H1 (cell line): Measurements from ENCODE around the gene PIP5K1C. TPM values are rescaled to one million over a fixed set of nuclear protein-coding genes. Genes with fewer than 3 reads are reported as not detected.

Source experiments
- CTCF ChIA-PET: fragments of 300-600 bp; sonication (Branson Sonifier 250); formaldehyde crosslinking; loops from one replicate; lab custom pipeline; 2021; ENCODE audit not compliant: partially characterized antibody; lab: Charles Lee
- POLR2A ChIA-PET: fragments of 300-600 bp; sonication (Branson Sonifier 250); formaldehyde crosslinking; loops from one replicate; lab custom pipeline; 2021; ENCODE audit warnings: inconsistent platforms; ENCODE audit not compliant: partially characterized antibody; lab: Charles Lee
- DNase-seq, 2 experiments: peaks; one replicate each; pipeline versions ENCODE4 v3.0.0 to v3.0.0-alpha.2; 2010 to 2022; ENCODE audit warnings: low spot score in 2 of 2, low read depth in 1 of 2, mixed read lengths in 1 of 2
- FAIRE-seq: peaks from 2 replicates; lab custom pipeline; 2011; peaks lifted over from hg19 to GRCh38; lab: Jason Lieb, UNC
- H2AFZ ChIP-seq: 2 replicates; pipeline ENCODE4 v1.8.1; 2012; ENCODE audit warnings: low read length, inconsistent platforms
- H2AK5ac ChIP-seq: 2 replicates; pipeline ENCODE4 v1.6.1; 2013; ENCODE audit warnings: low read depth, low read length
- H2BK120ac ChIP-seq: replicated peaks from 2 replicates; pipeline ENCODE3; 2013; ENCODE audit warnings: low read depth, low read length, inconsistent platforms
- H2BK12ac ChIP-seq: 2 replicates; pipeline ENCODE4 v1.6.1; 2013; ENCODE audit warnings: low read depth, low read length
- H2BK15ac ChIP-seq: 2 replicates; pipeline ENCODE4 v1.6.1; 2013; ENCODE audit warnings: low read length
- H2BK20ac ChIP-seq: 2 replicates; pipeline ENCODE4 v1.6.1; 2013; ENCODE audit warnings: low read length
- H2BK5ac ChIP-seq: 2 replicates; pipeline ENCODE4 v1.6.1; 2013; ENCODE audit warnings: low read depth, low read length
- H3K14ac ChIP-seq: 2 replicates; pipeline ENCODE4 v1.6.1; 2013; ENCODE audit warnings: inconsistent platforms; ENCODE audit not compliant: insufficient read length
- H3K18ac ChIP-seq: 2 replicates; pipeline ENCODE4 v1.6.1; 2013; ENCODE audit warnings: low read length; ENCODE audit errors: extremely low read depth
- H3K23ac ChIP-seq: 2 replicates; pipeline ENCODE4 v1.6.1; 2013; ENCODE audit warnings: inconsistent platforms; ENCODE audit not compliant: insufficient read length
- H3K23me2 ChIP-seq: 2 replicates; pipeline ENCODE4 v1.6.1; 2013; ENCODE audit warnings: low read depth, low read length
- H3K27ac ChIP-seq: 2 replicates; pipeline ENCODE4 v1.6.1; 2011; ENCODE audit warnings: low read depth, low read length, inconsistent platforms
- H3K27me3 ChIP-seq, 4 experiments: replicated peaks in 1 of 4; 1 replicate in 1 of 4; 2 replicates in 3 of 4; pipeline versions ENCODE4 v1.6.1 to v1.8.1; 2011 to 2013; ENCODE audit warnings: low read length in 3 of 4, mild to moderate bottlenecking in 3 of 4, inconsistent platforms in 2 of 4, mixed read lengths in 2 of 4, moderate library complexity in 1 of 4; ENCODE audit not compliant: control insufficient read depth in 3 of 4, insufficient read depth in 3 of 4; ENCODE audit errors: extremely low read depth in 1 of 4
- H3K36me3 ChIP-seq, 4 experiments: 2 replicates each; pipeline versions ENCODE4 v1.6.1 to v1.8.1; 2011 to 2013; ENCODE audit warnings: mild to moderate bottlenecking in 4 of 4, low read length in 3 of 4, moderate library complexity in 2 of 4, control low read depth in 1 of 4, inconsistent platforms in 1 of 4; ENCODE audit not compliant: insufficient read depth in 4 of 4, control insufficient read depth in 2 of 4
- H3K4ac ChIP-seq: replicated peaks from 2 replicates; pipeline ENCODE3; 2013; ENCODE audit warnings: low read length, low read depth, mixed read lengths, inconsistent platforms; ENCODE audit not compliant: insufficient read length
- H3K4me1 ChIP-seq, 4 experiments: replicated peaks in 1 of 4; 1 replicate in 1 of 4; 2 replicates in 3 of 4; pipeline versions ENCODE4 v1.6.1 to v1.8.1; 2011 to 2013; ENCODE audit warnings: low read length in 3 of 4, inconsistent platforms in 2 of 4, mixed read lengths in 1 of 4; ENCODE audit not compliant: insufficient read depth in 4 of 4, control insufficient read depth in 3 of 4
- H3K4me2 ChIP-seq, 2 experiments: 2 replicates each; pipeline versions ENCODE4 v1.6.1 to v1.8.1; 2011 to 2013; ENCODE audit warnings: low read depth in 2 of 2, low read length in 2 of 2, control low read depth in 1 of 2, inconsistent platforms in 1 of 2, mild to moderate bottlenecking in 1 of 2; ENCODE audit not compliant: insufficient read depth in 1 of 2
- H3K4me3 ChIP-seq, 4 experiments: fragments of 200-600, 300-600 bp in 1 of 4; sonication (generic), shearing (Covaris generic), sonication (Bioruptor Twin) in 1 of 4; 2 replicates each; pipeline versions ENCODE4 v1.5.1 to v1.8.1; 2011 to 2016; ENCODE audit warnings: low read length in 4 of 4, low read depth in 3 of 4, control low read depth in 2 of 4, inconsistent platforms in 2 of 4, mild to moderate bottlenecking in 2 of 4, mixed read lengths in 1 of 4, moderate library complexity in 1 of 4; ENCODE audit not compliant: insufficient read depth in 2 of 4; ENCODE audit errors: extremely low read depth in 1 of 4
- H3K56ac ChIP-seq: replicated peaks from 2 replicates; pipeline ENCODE3; 2013; ENCODE audit warnings: low read depth, mild to moderate bottlenecking, mixed read lengths, low read length, inconsistent platforms; ENCODE audit not compliant: insufficient read length
- H3K79me1 ChIP-seq: 2 replicates; pipeline ENCODE4 v1.6.1; 2013; ENCODE audit warnings: low read depth, low read length, control low read depth
- H3K79me2 ChIP-seq, 2 experiments: 2 replicates each; pipeline versions ENCODE4 v1.6.1 to v1.8.1; 2012 to 2013; ENCODE audit warnings: low read length in 2 of 2, mild to moderate bottlenecking in 2 of 2, inconsistent platforms in 1 of 2; ENCODE audit not compliant: insufficient read depth in 2 of 2, control insufficient read depth in 1 of 2
- H3K9ac ChIP-seq, 4 experiments: replicated peaks in 1 of 4; 1 replicate in 1 of 4; 2 replicates in 3 of 4; pipeline versions ENCODE4 v1.6.1 to v1.8.1; 2011 to 2013; ENCODE audit warnings: low read depth in 3 of 4, low read length in 3 of 4, control low read depth in 2 of 4, mild to moderate bottlenecking in 2 of 4, moderate library complexity in 2 of 4, inconsistent platforms in 1 of 4; ENCODE audit errors: extremely low read depth in 1 of 4
- H3K9me3 ChIP-seq, 2 experiments: 2 replicates each; pipeline versions ENCODE4 v1.6.1 to v1.8.1; 2012 to 2013; ENCODE audit warnings: mild to moderate bottlenecking in 2 of 2, moderate library complexity in 2 of 2, control low read depth in 1 of 2, inconsistent platforms in 1 of 2, low read depth in 1 of 2, low read length in 1 of 2, mixed read lengths in 1 of 2; ENCODE audit not compliant: insufficient read depth in 2 of 2
- H4K20me1 ChIP-seq, 2 experiments: replicated peaks in 1 of 2; 2 replicates each; pipeline versions ENCODE3 to v1.8.1; 2011 to 2013; ENCODE audit warnings: inconsistent platforms in 2 of 2, low read length in 2 of 2, mild to moderate bottlenecking in 1 of 2; ENCODE audit not compliant: insufficient read depth in 2 of 2, control insufficient read depth in 1 of 2
- H4K5ac ChIP-seq: 2 replicates; pipeline ENCODE4 v1.6.1; 2013; ENCODE audit warnings: low read length, low read depth, mixed read lengths, inconsistent platforms; ENCODE audit not compliant: insufficient read length
- H4K8ac ChIP-seq: 2 replicates; pipeline ENCODE4 v1.8.0; 2013; ENCODE audit warnings: mild to moderate bottlenecking, moderate library complexity, low read length, inconsistent platforms; ENCODE audit not compliant: insufficient read depth; ENCODE audit errors: extremely low read depth
- H4K91ac ChIP-seq: replicated peaks from 2 replicates; pipeline ENCODE3; 2013; ENCODE audit warnings: low read length, mixed read lengths, inconsistent platforms; ENCODE audit not compliant: insufficient read length
- BCL11A ChIP-seq, 2 experiments: IDR thresholded peaks; one replicate each; pipeline ENCODE4 v1.6.1; 2011; ENCODE audit warnings: low read depth in 2 of 2, low read length in 2 of 2, mild to moderate bottlenecking in 2 of 2
- EZH2 ChIP-seq: fragments of 200-600 bp; sonication (generic); IDR thresholded peaks from 2 replicates; pipeline ENCODE4 v1.7.1; 2012; ENCODE audit warnings: low read depth, mild to moderate bottlenecking, moderate library complexity, low read length, inconsistent platforms; ENCODE audit not compliant: severe bottlenecking
- HDAC2 ChIP-seq, 2 experiments: fragments of 300-600 bp in 1 of 2; sonication (generic) in 1 of 2; IDR thresholded peaks; 2 replicates each; pipeline ENCODE4 v1.6.1; 2011 to 2012; ENCODE audit warnings: low read depth in 2 of 2, low read length in 2 of 2, mild to moderate bottlenecking in 2 of 2, moderate library complexity in 2 of 2, borderline replicate concordance in 1 of 2, inconsistent platforms in 1 of 2
- HDAC6 ChIP-seq: IDR thresholded peaks from one replicate; pipeline ENCODE4 v1.7.1; 2012; ENCODE audit warnings: low read depth, mild to moderate bottlenecking, inconsistent platforms, low read length, moderate library complexity
- MAFK ChIP-seq: IDR thresholded peaks from 2 replicates; pipeline ENCODE4 v1.6.1; 2012; ENCODE audit warnings: low read depth, mild to moderate bottlenecking, improper control_type of control experiment, low read length
- NANOG ChIP-seq: IDR thresholded peaks from 2 replicates; pipeline ENCODE4 v1.6.1; 2011; ENCODE audit warnings: low read length, low read depth, mild to moderate bottlenecking, inconsistent platforms; ENCODE audit not compliant: insufficient read depth, poor library complexity, severe bottlenecking
- SAP30 ChIP-seq: fragments of 300-600 bp; sonication (generic); IDR thresholded peaks from 2 replicates; pipeline ENCODE4 v1.7.1; 2012; ENCODE audit warnings: low read length, moderate library complexity, mild to moderate bottlenecking, inconsistent platforms; ENCODE audit not compliant: insufficient read depth, insufficient replicate concordance
- SP1 ChIP-seq: IDR thresholded peaks from 2 replicates; pipeline ENCODE4 v1.6.1; 2011; ENCODE audit warnings: low read depth, low read length
- TEAD4 ChIP-seq: IDR thresholded peaks from 2 replicates; pipeline ENCODE4 v1.6.1; 2012; ENCODE audit warnings: low read depth, low read length, inconsistent platforms, mixed read lengths
- WGBS, 2 experiments: shearing (Covaris generic) in 1 of 2; methylation state at CpG; one replicate each; pipeline versions ENCODE4 v1.1.6 to v1.1.7; 2013 to 2015; ENCODE audit warnings: low lambda C conversion rate in 2 of 2, mixed read lengths in 2 of 2, inconsistent platforms in 1 of 2, low coverage in 1 of 2, missing lambda C conversion rate in 1 of 2; ENCODE audit not compliant: insufficient replicate concordance in 2 of 2, insufficient coverage in 1 of 2, insufficient read length in 1 of 2; ENCODE audit errors: extremely low coverage in 1 of 2, missing lambda C conversion rate in 1 of 2; 5-methylcytosine and 5-hydroxymethylcytosine counted together
- polyA plus RNA-seq, 7 experiments: library from polyadenylated mRNA; depleted of rRNA in 3 of 7; stranded (reverse) in 5 of 7; unstranded in 2 of 7; fragments of >200 nt in 5 of 7; fragments of 200-250 nt in 2 of 7; gene quantifications; 1 replicate in 5 of 7; 2 replicates in 1 of 7; 4 replicates in 1 of 7; pipeline versions ENCODE4 v1.2.1 to v1.2.3, GENCODE V29; 2011 to 2013; ENCODE audit warnings: missing spikeins in 2 of 7, mixed read lengths in 2 of 7
- total RNA-seq: library from RNA; stranded (reverse); fragmentation: NEBNext Ultra II Directional; extraction: Animal tissue kit (Norgen Biotek cat#: 25700); gene quantifications from 2 replicates; pipeline ENCODE4 v1.2.1, GENCODE V29; 2021
- TF ChIP-seq, protein P1 (sequence below): IDR thresholded peaks from 2 replicates; pipeline ENCODE4 v1.6.1; 2012; ENCODE audit warnings: inconsistent platforms
- TF ChIP-seq, protein P2 (sequence below): IDR thresholded peaks from 2 replicates; pipeline ENCODE4 v1.6.1; 2012; ENCODE audit warnings: inconsistent platforms

The PIP5K1C gene
- total and polyA plus RNA-seq, 2 of the 8 experiments (the other 6 are each of a cell fraction or from before 2014, with no cell fraction given) = 10.6 to 32.9 TPM

DNA sequence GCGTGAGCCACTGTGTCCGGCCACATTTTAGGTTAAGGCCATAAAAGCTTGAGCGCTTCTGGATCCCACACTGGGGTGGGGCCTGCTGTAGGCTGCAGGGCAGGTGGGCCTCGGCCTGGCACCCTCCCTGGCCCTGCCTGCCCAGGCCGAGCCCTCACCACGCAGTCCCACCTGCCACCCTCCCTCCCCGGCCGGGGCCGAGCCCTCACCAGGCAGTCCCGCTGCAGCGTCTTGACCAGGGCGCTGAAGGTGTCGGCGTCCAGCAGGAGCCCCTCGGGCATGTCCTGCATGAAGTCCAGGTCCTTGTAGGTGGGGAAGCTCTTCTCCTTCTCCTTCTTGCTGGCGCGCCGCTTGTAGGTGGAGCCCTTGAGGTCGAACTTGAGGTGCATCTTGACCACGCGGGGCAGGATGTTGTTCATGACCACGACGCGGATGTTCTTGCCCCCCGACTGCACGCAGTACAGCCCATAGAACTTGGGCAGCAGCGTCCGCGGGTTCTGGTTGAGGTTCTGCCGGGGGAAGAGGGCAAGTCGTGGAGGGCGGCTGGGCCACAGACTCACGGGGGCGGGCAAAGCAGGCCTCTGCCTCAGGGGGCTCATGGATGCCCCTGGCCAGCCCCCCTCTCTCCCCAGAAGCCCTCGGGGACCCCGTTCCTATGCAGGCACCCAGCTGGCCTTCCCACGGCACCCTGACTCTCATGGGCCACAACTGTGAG is 47.0 kb downstream of the PIP5K1C start:
- CTCF ChIA-PET = interaction anchor here (0.6 to 3.9 kb wide), 12 partner anchors 7 to 96 kb away, joined by 3 to 25 read pairs (median 4); partner anchors contain the start of gene MFSD12
- no peaks in the 10 kb centered on the region for H3K79me2 ChIP-seq
- H2BK15ac ChIP-seq = no peak overlapping the region
- no peaks in the 10 kb centered on the region for H3K23me2 ChIP-seq
- H3K4ac ChIP-seq = no peak overlapping the region
- H4K20me1 ChIP-seq = peaks cover 3 to 14% of the 10 kb centered on the region in 2 experiments
- no peak overlapping the region for H3K18ac ChIP-seq
- H3K27ac ChIP-seq = no peak overlapping the region
- POLR2A ChIA-PET = interaction anchor here (0.6 to 1.6 kb wide), 2 partner anchors 8 to 17 kb away, joined by 3 to 5 read pairs; no protein-coding TSS in a partner anchor
- H2AFZ ChIP-seq = no peak overlapping the region
- peaks cover 0 to 25% (median 7%) of the 10 kb centered on the region in 4 experiments; a peak in 5 of 8 replicates for H3K36me3 ChIP-seq
- no peak for FAIRE-seq
- H3K9ac ChIP-seq = no peak overlapping the region
- no peaks in the 10 kb centered on the region for H3K4me1 ChIP-seq
- H3K56ac ChIP-seq = no peak overlapping the region
- H2BK12ac ChIP-seq = no peak overlapping the region
- DNase-seq = no peak
- H2AK5ac ChIP-seq = no peak overlapping the region
- H4K8ac ChIP-seq = no peak overlapping the region
- H3K27me3 ChIP-seq = no peaks in the 10 kb centered on the region
- no peak overlapping the region for H4K91ac ChIP-seq
- H3K4me3 ChIP-seq = no peak overlapping the region
- H2BK5ac ChIP-seq = no peak overlapping the region
- H3K9me3 ChIP-seq = no peaks in the 10 kb centered on the region
- no peak overlapping the region for H3K4me2 ChIP-seq
- no peak overlapping the region for H2BK20ac ChIP-seq
- no peak overlapping the region for H2BK120ac ChIP-seq
- H3K14ac ChIP-seq = no peak overlapping the region
- no peaks in the 10 kb centered on the region for H3K79me1 ChIP-seq
- no peak overlapping the region for H4K5ac ChIP-seq
- H3K23ac ChIP-seq = no peak overlapping the region
- WGBS, 2 experiments = 95% methylated on average over 29 of the region's 37 CpGs; no CpG with 5 or more reads in 1 of the 2 experiments
- TF ChIP-seq EZH2 = no peak
- TF ChIP-seq, protein P1, sequence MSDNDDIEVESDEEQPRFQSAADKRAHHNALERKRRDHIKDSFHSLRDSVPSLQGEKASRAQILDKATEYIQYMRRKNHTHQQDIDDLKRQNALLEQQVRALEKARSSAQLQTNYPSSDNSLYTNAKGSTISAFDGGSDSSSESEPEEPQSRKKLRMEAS = no peak
- no peak for TF ChIP-seq HDAC2 (IDR thresholded peaks at IDR 0.05; ENCODE audit: borderline replicate concordance in 1 of 2, low read depth in 2 of 2, low read length in 2 of 2)
- no peak for TF ChIP-seq NANOG
- TF ChIP-seq SP1 = no peak
- no peak for TF ChIP-seq MAFK
- no peak for TF ChIP-seq TEAD4
- no peak for TF ChIP-seq HDAC6
- TF ChIP-seq, protein P2, sequence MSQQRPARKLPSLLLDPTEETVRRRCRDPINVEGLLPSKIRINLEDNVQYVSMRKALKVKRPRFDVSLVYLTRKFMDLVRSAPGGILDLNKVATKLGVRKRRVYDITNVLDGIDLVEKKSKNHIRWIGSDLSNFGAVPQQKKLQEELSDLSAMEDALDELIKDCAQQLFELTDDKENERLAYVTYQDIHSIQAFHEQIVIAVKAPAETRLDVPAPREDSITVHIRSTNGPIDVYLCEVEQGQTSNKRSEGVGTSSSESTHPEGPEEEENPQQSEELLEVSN = no peak
- no peak for TF ChIP-seq SAP30
- no peak for TF ChIP-seq BCL11A (IDR thresholded peaks at IDR 0.05; ENCODE audit: low read depth in 2 of 2, low read length in 2 of 2)
